ENCODE measurements around the gene ARHGAP19.

- TF ChIP-seq CTCF (conservative IDR thresholded peaks at IDR 0.05; ENCODE audit: low read depth, low read length) (no peak), EZH2 (IDR thresholded peaks at IDR 0.05; ENCODE audit: borderline replicate concordance, low read depth, low read length, poor library complexity, severe bottlenecking) (no peak)
Measured at GRCh38 chr10:97280783-97281182, 11.7 kb downstream of the ARHGAP19 start.

Measured in A673 (cell line).